PC-3 (cell line): Measurements from ENCODE around the gene STK16.

Experiments
- CTCF ChIP-seq: fragments of 300-600 bp; sonication (generic); conservative IDR thresholded peaks from 2 replicates; pipeline ENCODE4 v1.5.1; 2017; ENCODE audit warnings: antibody characterized with exemption, low read depth, mild to moderate bottlenecking, low read length
- EZH2 ChIP-seq: fragments of 300-600 bp; sonication (generic); IDR thresholded peaks from one replicate; pipeline ENCODE4 v1.6.1; 2017; ENCODE audit warnings: antibody characterized with exemption, mild to moderate bottlenecking, low read length; ENCODE audit not compliant: unreplicated experiment
- EZH2phosphoT487 ChIP-seq: fragments of 300-600 bp; sonication (generic); IDR thresholded peaks from 2 replicates; pipeline ENCODE4 v1.6.1; 2018; ENCODE audit warnings: mild to moderate bottlenecking, antibody characterized with exemption, low read length, borderline replicate concordance

- TF ChIP-seq EZH2 = no peak
- TF ChIP-seq CTCF = no peak
- no peak for TF ChIP-seq EZH2phosphoT487
Measured at GRCh38 chr2:219261024-219261855, 16.0 kb downstream of the STK16 start.
